Liver (tissue), 3 donors: Measurements from ENCODE around the gene SAA4.

Source experiments
- HNF4A ChIP-seq, 2 donors: conservative IDR thresholded peaks; 2 replicates each; pipeline ENCODE4 v1.6.1; 2016; ENCODE audit warnings: antibody characterized with exemption in 2 of 2, mild to moderate bottlenecking in 2 of 2
- NR2F2 ChIP-seq: IDR thresholded peaks from 2 replicates; pipeline ENCODE4 v1.6.1; 2016; ENCODE audit warnings: antibody characterized with exemption
- RAD21 ChIP-seq, 2 donors: IDR thresholded peaks; 2 replicates each; pipeline ENCODE4 v1.6.1; 2016; ENCODE audit warnings: antibody characterized with exemption in 2 of 2, mild to moderate bottlenecking in 2 of 2
- RXRA ChIP-seq, 2 donors: IDR thresholded peaks; 2 replicates each; pipeline ENCODE4 v1.6.1; 2017 to 2018; ENCODE audit warnings: antibody characterized with exemption in 2 of 2, mild to moderate bottlenecking in 1 of 2
- SP1 ChIP-seq: IDR thresholded peaks from 2 replicates; pipeline ENCODE4 v1.6.1; 2018; ENCODE audit warnings: antibody characterized with exemption, mild to moderate bottlenecking
- TAF1 ChIP-seq: conservative IDR thresholded peaks from 2 replicates; pipeline ENCODE4 v1.6.1; 2016; ENCODE audit warnings: antibody characterized with exemption, mild to moderate bottlenecking
- YY1 ChIP-seq: IDR thresholded peaks from 2 replicates; pipeline ENCODE4 v1.6.1; 2016; ENCODE audit warnings: antibody characterized with exemption, mild to moderate bottlenecking
- TF ChIP-seq, protein P1 (sequence below): fragments of 150-350 bp; IDR thresholded peaks from 2 replicates; pipeline ENCODE4 v1.5.1; 2017; ENCODE audit warnings: improper control_type of control experiment, low read depth, low read length; ENCODE audit not compliant: missing input control
- TF ChIP-seq, protein P2 (sequence below): IDR thresholded peaks from 2 replicates; pipeline ENCODE4 v1.6.1; 2016; ENCODE audit warnings: antibody characterized with exemption
- TF ChIP-seq, protein P3 (sequence below): IDR thresholded peaks from 2 replicates; pipeline ENCODE4 v1.6.1; 2016; ENCODE audit warnings: antibody characterized with exemption
- TF ChIP-seq, protein P4 (sequence below): IDR thresholded peaks from 2 replicates; pipeline ENCODE4 v1.6.1; 2016; ENCODE audit warnings: antibody characterized with exemption
- TF ChIP-seq, protein P5 (sequence below): IDR thresholded peaks from 2 replicates; pipeline ENCODE4 v1.6.1; 2016; ENCODE audit warnings: antibody characterized with exemption, mild to moderate bottlenecking
- donor health status: healthy.
- donor health status: healthy.

DNA sequence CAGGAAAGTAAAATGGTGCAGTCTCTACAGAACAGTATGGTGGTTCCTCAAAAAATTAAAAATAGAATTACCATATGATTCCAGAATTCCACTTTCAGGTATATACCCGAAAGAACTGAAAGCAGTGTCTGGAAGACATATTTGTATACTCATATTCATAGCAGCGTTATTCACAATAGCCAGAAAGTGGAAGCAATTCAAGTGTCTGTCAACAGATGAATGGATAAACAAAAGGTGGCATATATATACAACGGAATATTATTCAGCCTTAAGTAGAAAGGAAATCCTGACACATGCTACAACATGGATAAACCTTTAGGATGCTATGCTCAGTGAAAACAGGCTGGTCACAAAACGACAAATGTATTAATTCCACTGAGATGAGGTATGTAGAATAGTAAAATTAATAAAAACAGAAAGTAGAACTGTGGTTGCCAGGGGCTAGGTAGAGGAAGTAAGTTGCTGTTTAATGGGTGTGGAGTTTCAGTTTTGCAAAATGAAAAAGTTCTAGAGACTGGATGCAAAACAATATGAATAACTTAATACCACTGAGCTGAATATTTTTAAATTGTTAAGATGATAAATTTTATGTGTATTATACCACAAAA is 43.9 kb upstream of the SAA4 start:
- TF ChIP-seq, protein P1, sequence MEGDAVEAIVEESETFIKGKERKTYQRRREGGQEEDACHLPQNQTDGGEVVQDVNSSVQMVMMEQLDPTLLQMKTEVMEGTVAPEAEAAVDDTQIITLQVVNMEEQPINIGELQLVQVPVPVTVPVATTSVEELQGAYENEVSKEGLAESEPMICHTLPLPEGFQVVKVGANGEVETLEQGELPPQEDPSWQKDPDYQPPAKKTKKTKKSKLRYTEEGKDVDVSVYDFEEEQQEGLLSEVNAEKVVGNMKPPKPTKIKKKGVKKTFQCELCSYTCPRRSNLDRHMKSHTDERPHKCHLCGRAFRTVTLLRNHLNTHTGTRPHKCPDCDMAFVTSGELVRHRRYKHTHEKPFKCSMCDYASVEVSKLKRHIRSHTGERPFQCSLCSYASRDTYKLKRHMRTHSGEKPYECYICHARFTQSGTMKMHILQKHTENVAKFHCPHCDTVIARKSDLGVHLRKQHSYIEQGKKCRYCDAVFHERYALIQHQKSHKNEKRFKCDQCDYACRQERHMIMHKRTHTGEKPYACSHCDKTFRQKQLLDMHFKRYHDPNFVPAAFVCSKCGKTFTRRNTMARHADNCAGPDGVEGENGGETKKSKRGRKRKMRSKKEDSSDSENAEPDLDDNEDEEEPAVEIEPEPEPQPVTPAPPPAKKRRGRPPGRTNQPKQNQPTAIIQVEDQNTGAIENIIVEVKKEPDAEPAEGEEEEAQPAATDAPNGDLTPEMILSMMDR = no peak
- TF ChIP-seq, protein P2, sequence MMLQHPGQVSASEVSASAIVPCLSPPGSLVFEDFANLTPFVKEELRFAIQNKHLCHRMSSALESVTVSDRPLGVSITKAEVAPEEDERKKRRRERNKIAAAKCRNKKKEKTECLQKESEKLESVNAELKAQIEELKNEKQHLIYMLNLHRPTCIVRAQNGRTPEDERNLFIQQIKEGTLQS = no peak
- TF ChIP-seq HNF4A (conservative IDR thresholded peaks at IDR 0.05) (no peak), NR2F2 (no peak), TAF1 (no peak), SP1 (no peak), RXRA (IDR thresholded peaks at IDR 0.05) (no peak), RAD21 (IDR thresholded peaks at IDR 0.05) (no peak), YY1 (no peak)
- TF ChIP-seq, protein P3, sequence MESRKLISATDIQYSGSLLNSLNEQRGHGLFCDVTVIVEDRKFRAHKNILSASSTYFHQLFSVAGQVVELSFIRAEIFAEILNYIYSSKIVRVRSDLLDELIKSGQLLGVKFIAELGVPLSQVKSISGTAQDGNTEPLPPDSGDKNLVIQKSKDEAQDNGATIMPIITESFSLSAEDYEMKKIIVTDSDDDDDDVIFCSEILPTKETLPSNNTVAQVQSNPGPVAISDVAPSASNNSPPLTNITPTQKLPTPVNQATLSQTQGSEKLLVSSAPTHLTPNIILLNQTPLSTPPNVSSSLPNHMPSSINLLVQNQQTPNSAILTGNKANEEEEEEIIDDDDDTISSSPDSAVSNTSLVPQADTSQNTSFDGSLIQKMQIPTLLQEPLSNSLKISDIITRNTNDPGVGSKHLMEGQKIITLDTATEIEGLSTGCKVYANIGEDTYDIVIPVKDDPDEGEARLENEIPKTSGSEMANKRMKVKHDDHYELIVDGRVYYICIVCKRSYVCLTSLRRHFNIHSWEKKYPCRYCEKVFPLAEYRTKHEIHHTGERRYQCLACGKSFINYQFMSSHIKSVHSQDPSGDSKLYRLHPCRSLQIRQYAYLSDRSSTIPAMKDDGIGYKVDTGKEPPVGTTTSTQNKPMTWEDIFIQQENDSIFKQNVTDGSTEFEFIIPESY = no peak
- TF ChIP-seq, protein P4, sequence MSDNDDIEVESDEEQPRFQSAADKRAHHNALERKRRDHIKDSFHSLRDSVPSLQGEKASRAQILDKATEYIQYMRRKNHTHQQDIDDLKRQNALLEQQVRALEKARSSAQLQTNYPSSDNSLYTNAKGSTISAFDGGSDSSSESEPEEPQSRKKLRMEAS = no peak
- TF ChIP-seq, protein P5, sequence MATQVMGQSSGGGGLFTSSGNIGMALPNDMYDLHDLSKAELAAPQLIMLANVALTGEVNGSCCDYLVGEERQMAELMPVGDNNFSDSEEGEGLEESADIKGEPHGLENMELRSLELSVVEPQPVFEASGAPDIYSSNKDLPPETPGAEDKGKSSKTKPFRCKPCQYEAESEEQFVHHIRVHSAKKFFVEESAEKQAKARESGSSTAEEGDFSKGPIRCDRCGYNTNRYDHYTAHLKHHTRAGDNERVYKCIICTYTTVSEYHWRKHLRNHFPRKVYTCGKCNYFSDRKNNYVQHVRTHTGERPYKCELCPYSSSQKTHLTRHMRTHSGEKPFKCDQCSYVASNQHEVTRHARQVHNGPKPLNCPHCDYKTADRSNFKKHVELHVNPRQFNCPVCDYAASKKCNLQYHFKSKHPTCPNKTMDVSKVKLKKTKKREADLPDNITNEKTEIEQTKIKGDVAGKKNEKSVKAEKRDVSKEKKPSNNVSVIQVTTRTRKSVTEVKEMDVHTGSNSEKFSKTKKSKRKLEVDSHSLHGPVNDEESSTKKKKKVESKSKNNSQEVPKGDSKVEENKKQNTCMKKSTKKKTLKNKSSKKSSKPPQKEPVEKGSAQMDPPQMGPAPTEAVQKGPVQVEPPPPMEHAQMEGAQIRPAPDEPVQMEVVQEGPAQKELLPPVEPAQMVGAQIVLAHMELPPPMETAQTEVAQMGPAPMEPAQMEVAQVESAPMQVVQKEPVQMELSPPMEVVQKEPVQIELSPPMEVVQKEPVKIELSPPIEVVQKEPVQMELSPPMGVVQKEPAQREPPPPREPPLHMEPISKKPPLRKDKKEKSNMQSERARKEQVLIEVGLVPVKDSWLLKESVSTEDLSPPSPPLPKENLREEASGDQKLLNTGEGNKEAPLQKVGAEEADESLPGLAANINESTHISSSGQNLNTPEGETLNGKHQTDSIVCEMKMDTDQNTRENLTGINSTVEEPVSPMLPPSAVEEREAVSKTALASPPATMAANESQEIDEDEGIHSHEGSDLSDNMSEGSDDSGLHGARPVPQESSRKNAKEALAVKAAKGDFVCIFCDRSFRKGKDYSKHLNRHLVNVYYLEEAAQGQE = no peak
